H54 (cell line): ENCODE data around the gene FRMPD4.

ENCODE experiments used
- DNase-seq: peaks from one replicate; pipeline ENCODE4 v3.0.0; 2011; ENCODE audit warnings: low spot score, mixed read lengths; ENCODE audit not compliant: insufficient read length
- FAIRE-seq: peaks from 3 replicates; lab custom pipeline; 2011; peaks lifted over from hg19 to GRCh38; lab: Jason Lieb, UNC
- POLR2A ChIP-seq: IDR thresholded peaks from 2 replicates; pipeline ENCODE4 v1.6.1; 2011; ENCODE audit warnings: low read depth, mild to moderate bottlenecking, low read length

FRMPD4 gene

DNA sequence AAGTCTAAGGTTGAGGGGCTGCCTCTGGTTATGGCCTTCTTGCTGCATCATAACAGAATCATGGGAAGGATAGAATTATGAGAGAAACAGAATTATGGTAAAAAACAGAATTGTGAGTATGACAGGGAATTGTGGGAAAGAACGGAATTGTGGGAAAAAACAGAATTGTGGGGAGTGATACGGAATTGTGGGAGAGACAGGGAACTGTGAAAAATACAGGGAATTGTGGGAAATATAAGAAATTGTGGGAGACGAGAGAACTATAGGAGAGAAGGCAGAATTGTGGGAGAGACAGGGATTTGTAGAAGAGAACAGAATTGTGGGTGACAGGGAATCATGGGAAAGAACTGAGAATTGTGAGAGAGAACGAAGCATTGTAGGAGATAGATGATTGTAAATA lies 159.1 kb downstream of the FRMPD4 start:
- DNase-seq, result no peak
- no peak for TF ChIP-seq POLR2A
- no peak for FAIRE-seq

- FAIRE-seq (no peak), DNase-seq (no peak)
- TF ChIP-seq POLR2A, result no peak
Observed at GRCh38 chrX:12301288-12301687, 163.0 kb downstream of the FRMPD4 start.

- FAIRE-seq (no peak), DNase-seq (no peak)
- TF ChIP-seq POLR2A, result no peak
Observed at GRCh38 chrX:12304261-12304660, 166.0 kb downstream of the FRMPD4 start.

DNA sequence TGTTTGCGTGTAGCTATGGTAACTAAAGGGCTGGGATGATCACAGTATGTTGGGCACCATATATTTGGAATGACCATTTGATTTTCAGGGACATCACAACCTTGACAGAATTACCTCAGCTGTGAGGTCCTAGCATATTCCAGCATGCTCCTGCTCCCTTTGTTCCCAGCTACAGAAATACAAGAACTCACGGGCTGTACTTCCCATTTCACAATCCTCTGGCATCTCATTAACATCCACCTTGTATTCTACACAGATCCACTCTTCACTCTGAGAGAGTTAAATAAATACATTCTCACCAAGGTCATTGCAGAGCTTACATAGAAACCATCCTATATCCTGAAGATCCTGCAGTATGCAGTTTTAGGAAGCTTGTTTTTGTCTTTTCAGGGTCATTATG lies 169.7 kb downstream of the FRMPD4 start:
- no peak for FAIRE-seq
- DNase-seq, result no peak
- TF ChIP-seq POLR2A, result no peak

DNA sequence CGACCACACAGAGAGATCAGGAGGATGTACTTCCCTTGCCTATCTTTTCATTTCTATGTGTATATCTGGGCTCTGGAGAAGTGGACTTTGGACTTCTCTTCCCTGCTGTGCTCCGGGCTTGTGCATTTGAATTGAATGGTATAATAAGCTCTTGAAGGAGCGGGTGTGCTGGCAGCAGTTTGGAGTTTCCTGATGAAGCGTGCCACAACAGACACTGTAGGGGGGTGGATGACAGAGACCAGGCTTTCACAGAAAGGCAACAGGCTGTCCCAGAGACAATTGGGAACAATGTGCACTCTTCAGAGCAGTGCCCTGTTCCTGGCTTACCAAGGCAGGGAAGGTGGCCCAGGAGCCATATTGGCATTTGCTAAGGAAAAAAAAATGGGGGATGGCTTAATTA lies 170.1 kb downstream of the FRMPD4 start:
- FAIRE-seq, result no peak
- no peak for TF ChIP-seq POLR2A
- DNase-seq, result no peak

GRCh38 chrX:12309040-12309743 lies 170.9 kb downstream of the FRMPD4 start:
- FAIRE-seq, result no peak
- DNase-seq, result no peak
- TF ChIP-seq POLR2A, result no peak

DNA sequence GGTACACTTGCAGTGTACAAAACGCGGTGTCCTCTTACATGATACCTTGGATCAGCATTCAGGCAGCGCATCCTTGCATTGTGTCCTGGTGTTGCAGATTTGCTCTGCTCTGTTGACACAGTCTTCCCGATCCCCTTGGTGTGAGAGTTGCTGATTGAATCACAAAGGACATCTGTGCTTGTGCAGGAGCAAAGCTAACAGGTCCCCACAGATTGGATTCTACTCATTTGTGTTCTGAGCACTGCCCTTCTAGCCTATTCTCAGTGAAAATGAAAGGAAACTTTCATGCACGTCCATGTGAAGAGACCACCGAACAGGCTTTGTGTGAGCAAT lies 171.4 kb downstream of the FRMPD4 start:
- FAIRE-seq (no peak), DNase-seq (no peak)
- TF ChIP-seq POLR2A, result no peak

GRCh38 chrX:12314651-12315050 lies 176.4 kb downstream of the FRMPD4 start:
- DNase-seq, result no peak
- no peak for FAIRE-seq
- TF ChIP-seq POLR2A, result no peak

DNA sequence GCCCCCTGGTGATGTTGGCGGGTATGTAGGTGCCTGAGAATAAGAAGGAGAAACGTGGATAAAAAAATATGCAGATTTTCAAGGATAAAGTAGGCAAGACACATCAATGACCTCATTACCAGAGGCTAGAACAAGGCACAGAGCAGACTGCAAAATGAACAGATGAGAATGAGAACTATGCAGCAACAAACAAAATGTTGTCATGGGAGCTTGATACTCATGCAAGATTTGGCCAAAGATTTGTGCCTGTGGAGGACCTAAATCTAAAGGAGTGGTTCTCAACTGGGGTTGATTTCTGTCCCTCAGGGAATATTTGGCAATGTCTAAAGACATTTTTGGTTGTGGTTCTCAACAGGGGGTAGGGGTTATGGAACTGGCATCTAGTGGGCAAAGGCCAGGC lies 177.3 kb downstream of the FRMPD4 start:
- FAIRE-seq (no peak), DNase-seq (no peak)
- no peak for TF ChIP-seq POLR2A

DNA sequence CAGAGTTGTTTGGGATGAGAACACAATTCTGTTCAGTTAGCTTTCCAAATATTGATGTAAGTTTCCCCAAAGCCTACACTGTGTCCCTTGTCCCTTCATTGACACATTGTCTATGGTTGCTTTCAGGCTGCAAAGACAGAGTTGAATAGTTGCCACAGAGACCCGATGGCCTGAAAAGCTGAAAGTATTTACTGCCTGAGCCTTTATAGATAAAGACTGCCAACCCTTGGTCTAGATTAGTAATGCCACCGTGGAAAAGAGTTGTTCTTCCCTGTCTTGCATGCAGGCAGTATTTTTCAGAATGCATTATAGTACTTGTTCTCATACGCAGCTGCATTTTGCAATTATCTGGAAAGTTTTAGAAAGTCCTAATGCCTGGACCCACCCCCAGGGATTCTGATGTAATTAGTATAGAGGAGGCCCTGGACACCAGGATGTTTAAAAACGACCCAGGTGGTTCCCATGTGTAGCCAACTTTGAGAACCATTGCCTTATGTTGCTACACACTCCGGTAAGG lies 180.8 kb downstream of the FRMPD4 start:
- TF ChIP-seq POLR2A, result no peak
- no peak for DNase-seq
- no peak for FAIRE-seq

- TF ChIP-seq POLR2A, result no peak
- no peak for FAIRE-seq
- DNase-seq, result no peak
Observed at GRCh38 chrX:12319992-12320391, 181.7 kb downstream of the FRMPD4 start.

GRCh38 chrX:12322031-12322430 lies 183.8 kb downstream of the FRMPD4 start:
- no peak for DNase-seq
- FAIRE-seq, result no peak
- TF ChIP-seq POLR2A, result no peak

DNA sequence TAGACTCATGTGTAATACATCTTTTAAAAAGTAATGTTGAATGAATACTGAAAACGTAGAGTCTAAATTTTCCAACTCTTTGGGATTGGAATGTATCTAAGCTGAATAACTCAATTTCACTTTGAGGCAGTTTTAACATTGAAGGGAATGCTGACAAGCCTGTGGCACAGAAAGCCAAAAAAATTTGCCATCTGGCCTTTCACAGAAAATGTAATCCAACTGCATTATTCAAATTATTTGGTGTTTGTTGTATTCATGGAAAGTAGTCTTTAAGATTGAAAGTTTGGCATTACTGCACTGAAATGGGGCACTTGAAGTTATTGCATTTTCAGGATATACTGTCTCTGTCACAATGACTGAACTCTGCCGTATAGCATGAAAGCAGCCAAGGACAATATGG lies 186.9 kb downstream of the FRMPD4 start:
- TF ChIP-seq POLR2A, result no peak
- no peak for FAIRE-seq
- DNase-seq, result no peak

- TF ChIP-seq POLR2A, result no peak
- no peak for DNase-seq
- FAIRE-seq, result no peak
Observed at GRCh38 chrX:12327836-12328235, 189.6 kb downstream of the FRMPD4 start.

GRCh38 chrX:12329476-12329875 lies 191.2 kb downstream of the FRMPD4 start:
- DNase-seq, result no peak
- no peak for FAIRE-seq
- TF ChIP-seq POLR2A, result no peak
